Stimulated activated CD4-positive, alpha-beta T cell treated with anti-CD3 and anti-CD28 coated beads, Interleukin-4, amount 100 ng/mL, for 48 hours (primary cell): ENCODE measurements around the gene KLF15.

Source experiments
- DNase-seq, 2 donors: peaks; one replicate each; pipeline ENCODE4 v3.0.0-alpha.2; 2020; ENCODE audit warnings: low read depth in 2 of 2

The KLF15 gene

GRCh38 chr3:126320517-126321293 is 36.5 kb downstream of the KLF15 start:
- no peak for DNase-seq

DNA sequence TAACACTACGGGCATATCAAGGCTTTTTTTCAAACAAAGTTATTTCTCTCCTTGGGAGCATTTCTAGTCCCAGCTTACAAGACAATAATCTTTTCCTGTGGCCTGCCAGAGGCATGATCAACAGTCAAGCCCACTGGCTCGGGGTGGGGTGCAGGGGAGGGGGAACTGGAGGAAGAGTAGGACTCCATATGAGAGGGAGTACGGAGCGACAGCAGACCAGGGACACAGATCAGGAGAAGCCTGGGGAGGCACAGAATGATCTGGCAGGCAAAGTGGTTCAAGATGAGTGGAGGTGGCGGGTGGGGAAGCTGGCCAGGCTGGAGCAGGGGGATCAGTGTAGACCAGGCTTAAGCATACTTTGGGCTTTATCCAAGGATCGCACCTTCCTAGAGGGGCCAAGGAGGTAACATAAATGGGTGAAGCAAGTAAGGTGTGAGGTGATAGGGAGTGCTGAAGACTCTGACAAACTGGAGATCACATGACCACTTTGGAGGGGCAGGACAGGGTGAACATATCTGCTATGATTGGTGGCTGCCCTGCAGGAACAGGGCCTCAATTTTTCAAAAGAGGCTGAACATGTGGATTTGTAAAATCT is 37.4 kb downstream of the KLF15 start:
- no peak for DNase-seq

- DNase-seq, result no peak
Measured at GRCh38 chr3:126317029-126317996, 39.9 kb downstream of the KLF15 start.

GRCh38 chr3:126316501-126316939 is 40.7 kb downstream of the KLF15 start:
- DNase-seq, result no peak

DNA sequence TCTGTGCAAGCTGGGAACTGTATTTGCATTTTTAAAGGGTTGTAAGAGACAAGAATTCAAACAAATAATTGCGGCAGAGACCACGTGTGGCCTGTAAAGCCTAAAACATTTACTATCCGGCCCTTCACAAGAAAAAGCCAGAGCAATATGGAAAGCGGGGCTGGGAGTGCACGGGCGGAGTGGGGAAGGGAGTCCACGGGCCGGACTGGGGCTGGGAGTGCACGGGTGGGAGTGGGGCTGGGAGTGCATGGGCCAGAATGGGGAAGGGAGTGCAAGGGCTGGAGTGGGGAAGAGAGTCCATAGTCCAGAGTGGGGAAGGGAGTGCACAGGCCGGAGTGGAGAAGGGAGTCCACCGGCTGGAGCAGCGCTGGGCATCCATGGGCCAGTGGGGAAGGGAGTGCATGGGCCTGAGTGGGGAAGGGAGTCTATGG is 41.2 kb downstream of the KLF15 start:
- no peak for DNase-seq

DNA sequence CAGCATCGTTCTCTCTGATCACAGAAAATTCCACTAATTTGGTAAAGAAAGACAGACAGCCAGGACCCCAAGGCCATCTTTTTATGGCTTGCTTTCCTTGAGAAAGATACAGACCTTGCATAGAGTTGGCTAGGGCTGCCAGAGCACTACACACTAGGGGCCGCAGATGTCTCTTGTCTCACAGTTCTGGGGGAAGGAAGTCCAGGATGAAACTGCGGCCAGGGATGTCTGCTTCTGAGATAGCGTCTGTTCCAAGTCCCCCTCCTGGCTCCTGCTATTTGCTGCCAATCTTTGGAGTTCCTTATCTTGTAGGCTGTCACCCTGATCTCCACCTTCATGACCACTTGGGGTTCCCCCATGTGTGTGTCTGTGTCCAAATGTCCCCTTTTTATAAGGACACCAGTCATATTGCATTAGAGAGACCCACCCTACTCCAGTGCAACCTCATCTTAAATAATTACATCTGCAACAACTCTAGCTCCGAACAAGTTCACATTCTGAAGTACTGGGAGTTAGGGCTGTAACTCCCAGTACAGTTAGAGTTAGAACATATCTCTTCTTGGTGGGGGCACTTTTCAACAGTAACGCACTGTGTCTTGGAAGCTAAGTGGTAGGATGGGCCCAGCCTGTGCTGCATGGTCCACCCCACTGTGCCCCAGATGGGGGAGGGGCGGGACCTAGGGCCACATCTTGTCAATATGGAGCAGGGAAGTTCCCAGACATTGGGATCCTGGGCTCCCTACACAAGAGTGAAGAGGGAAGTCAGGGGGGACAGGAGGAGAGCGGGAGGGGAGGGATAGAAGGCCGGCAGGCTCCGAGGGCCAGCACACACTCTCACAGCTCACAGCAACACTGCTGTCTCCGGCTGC is 42.2 kb downstream of the KLF15 start:
- DNase-seq, result no peak

DNA sequence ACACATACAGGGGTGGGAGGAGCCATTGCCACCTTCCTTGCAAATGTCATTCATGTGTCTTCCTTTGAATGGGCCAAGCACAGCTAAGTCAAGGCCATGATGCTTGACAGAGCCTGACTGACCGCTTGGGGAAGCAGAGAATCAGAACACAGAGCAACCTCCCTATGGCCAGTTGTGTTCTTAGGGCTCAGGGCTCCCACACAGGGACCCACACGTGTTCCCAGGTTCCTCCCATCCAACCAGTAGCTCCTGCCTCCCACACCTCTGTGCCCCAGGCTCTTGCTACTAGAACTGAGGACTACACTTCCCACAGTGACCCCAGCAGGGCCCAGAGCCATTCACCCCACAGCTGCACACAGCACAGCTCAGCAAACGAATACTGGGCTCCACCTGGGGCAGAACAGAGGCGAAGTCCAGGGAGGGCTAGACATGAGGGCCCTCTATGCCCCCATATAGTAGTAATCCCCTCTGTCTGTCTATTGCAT is 42.9 kb downstream of the KLF15 start:
- DNase-seq, result no peak

DNA sequence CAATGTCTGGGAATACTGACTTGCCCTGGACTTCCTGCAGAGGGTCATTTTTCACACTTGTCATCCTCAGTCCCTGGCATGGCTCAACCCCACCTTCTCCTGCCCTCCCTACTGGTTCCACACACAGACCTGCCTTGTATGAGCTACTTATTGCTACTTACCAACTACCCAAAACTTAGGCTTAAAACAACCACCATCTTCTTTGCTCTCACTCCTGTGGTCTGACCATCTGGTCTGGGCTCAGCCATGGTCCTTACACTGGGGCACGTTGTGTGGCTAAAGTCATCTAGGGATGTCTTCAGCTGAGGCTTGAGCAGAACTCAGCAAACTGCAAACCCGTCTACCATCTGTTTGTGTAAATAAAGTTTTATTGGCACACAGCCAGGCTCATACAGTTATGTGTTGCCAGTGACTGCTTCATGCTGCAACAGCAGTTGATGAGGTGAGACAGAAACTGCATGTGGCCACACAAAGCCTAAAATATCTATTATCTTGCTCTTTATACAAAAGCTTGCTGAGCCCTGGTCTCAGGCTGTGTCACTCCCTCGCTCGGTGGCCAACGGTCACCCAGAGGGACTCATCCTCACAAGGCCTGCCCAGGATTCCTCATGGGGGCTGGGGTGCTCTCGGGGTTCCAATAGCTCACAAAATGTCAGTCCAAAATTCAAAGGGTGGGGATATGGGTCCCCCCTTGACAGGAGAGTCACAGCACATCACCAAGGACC is 43.5 kb downstream of the KLF15 start:
- DNase-seq, result no peak

GRCh38 chr3:126313166-126313565 is 44.0 kb downstream of the KLF15 start:
- DNase-seq, result no peak

DNA sequence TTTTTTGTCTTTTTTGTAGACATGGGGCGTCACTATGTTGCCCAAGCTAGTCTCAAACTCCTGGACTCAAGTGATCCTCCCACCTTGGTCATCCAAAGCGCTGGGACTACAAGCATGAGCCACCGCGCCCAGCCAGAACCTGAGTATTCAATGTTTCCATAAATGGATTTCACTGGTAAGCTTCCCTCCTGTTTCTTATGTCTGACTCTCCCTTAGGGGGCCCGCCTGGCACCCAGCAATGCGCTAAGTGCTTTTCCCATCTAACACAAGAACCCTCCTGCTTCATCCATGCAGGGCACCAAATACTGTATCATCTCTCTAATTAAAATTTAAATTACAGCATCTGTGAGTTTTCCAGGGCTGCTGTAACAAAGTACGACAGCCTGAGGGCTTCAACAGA is 44.9 kb downstream of the KLF15 start:
- DNase-seq, result no peak

DNA sequence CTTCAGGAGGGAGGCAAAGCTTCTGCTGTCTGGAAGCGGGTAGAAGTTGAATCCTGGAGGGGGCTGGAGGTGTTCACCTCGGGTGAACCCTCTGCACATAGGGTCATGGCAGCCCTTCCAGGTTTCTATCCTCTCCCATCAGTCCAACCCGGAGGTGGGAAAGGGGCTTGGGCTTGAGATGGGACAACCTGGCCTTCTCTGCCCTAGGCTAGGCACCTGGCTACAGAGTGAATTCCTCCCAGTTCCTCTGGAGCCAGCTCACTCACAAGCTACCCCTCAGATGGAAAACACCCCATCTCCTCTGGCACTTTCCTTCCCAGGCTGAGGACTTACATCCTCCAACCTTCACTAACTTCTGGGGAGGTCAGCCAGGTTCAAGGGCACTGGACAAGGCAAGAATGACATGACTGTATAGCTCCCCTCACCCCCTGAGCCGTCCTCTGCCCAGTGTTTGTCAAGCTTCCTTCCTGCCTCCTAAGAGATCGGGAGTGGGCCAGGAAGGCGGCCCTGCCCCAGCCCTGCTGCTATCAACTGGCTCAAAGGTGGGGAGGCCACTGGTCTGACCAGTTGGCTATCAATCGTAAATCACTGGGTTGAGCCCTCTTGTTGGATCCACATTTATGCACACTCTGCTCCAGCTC is 45.8 kb downstream of the KLF15 start:
- no peak for DNase-seq

DNA sequence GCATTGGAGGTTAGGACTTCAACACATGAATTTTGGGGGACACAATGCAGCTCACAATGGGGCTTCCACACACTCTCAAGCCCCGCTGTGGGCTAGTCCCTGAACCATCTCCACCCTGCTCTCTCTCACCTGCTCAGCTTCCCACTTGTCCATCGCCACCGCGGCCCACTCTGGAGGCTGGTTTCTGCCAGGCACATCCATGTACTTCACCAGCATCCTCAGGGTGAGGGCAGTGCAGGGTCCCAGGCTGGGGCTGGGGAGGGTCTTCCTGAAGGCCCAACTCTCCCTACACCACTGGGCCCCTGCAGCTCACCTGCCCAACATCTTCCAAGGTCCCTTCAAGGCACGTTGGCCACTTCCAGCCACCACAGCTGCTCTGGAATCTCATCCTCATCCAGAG is 46.4 kb downstream of the KLF15 start:
- DNase-seq, result no peak

- no peak for DNase-seq
Measured at GRCh38 chr3:126309861-126310655, 47.1 kb downstream of the KLF15 start.

GRCh38 chr3:126309165-126309564 is 48.0 kb downstream of the KLF15 start:
- no peak for DNase-seq

DNA sequence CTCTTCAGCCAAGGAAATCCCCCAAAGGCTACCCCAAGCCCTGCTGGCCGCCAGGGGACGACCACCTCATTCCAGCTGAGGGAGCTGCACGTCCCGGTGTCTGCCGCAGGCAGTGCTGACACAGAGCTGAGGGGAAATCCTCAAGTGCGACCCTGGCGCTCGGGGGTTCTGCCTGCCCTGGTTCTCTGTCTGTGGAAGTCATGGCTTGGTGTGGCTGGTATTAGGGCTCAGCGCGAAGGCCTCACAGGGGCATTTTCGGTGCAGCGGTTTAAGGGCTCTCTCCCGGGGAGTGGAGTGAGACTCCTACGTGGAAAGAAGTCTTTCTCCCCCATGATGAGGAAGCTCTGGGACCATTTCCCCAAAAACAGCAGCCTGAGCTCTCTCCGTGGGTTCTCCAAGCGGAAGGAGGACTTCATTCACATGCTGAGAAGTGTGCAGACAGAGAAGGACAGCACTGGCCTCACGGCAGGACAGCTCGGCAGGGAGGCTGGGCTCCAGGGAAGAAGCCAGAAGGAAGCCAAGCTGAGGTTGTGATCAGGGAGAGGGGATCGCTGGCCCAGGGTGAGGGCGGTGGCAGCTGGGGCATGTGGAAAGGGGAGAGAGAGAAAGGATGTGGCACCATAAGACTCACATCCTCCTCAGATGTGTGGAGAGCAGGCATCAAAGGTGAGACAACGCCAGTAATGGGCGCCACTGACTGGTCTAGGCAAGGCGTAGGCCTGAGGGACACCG is 48.6 kb downstream of the KLF15 start:
- DNase-seq, result no peak

DNA sequence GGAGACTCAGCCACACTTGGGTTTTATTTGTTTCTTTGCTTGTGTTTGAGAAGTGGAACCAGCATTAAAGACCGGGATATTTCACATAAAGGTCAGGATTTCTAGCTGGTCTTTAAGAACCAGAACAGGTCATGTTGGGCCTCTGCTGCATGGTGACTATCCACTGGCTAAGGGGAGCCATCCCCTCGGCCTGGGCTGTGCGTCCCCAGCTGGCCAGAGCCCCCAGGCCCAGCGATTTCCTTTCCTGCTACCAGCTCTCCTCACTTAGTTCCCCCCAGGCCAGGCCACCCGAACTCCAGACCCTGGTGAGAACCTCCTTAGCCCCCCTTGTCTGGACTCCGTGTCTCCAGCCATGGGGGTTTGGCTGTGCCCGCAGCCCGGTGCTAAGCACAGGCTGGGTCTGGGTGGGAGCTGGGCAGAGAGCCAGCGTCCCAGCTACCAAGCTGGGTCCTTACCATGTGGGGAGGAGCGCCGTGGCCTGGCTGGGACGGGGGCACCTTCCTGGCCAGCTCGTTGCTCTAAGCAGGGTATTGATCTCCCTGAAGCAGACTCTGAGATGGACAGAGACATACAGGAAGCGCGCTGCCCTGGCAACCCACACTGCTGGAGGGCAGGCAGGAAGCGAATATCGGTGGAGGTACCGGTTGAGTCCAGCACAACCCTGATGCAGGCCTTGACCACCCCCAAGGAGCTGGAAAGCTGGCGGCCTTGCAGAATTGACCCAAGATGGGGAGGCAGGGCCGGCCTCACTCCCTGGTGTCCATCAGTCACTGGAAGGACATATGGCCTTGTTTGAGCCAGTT is 49.4 kb downstream of the KLF15 start:
- no peak for DNase-seq

GRCh38 chr3:126306888-126307482 is 50.2 kb downstream of the KLF15 start:
- DNase-seq, result no peak
